ENCODE measurements around the gene PDIA2.

Gene PDIA2

DNA sequence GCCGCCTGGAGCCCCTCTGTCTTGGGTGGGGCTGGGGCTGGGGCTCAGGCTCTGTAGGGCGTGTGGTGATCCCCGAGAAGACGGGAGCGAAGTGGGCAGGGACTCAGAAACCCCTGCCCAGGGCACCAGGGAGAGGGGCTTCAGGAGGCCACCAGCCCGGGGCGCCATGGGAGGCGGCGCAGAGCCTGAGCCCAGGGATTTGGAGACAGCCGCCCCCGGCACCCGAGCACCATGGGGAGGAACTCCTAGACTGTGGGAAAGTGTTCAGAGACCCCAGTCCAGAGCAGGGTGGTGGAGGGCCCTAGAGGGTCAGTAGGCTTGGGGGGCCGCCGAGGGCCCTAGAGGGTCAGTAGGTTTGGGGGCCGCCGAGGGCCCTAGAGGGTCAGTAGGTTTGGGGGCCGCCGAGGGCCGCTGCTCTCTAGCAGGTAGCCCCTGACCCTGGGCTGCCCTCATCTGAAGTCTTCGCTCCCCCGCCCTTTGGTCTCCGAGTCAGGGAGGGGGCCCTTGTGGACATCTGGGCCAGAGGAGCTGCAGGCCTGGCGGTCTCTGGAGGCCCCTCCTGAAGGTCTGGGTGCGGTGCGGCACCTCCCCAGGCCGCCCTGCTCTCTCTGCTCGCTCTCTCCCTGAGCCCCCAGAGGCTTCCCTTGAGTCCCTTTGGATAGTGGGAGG is 1.8 kb upstream of the PDIA2 start:
- no peak for DNase-seq

DNA sequence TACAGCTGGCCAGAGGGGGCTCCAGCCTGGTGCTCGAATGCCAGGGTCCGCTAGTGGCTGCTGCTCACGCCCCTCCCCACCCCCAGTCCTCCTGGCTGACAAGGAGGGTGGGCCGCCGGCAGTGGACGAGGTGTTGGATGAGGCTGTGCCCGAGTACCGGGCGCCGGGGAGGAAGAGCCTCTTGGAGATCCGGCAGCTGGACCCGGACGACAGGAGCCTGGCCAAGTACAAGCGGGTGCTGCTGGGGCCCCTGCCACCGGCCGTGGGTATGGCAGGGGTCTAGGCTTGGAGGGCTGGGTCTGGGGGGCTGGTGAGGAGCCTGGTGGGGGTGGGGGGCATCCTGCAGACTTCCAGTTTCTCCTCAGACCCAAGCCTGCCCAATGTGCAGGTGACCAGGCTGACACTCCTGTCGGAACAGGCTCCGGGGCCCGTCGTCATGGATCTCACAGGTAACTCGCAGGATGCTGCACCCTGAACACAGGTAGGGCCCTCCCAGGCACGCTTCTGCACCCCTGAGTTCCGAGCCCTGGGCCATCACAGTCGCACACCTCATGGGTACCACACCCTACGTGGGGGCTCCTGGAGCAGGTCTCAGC is 1.2 kb upstream of the PDIA2 start:
- no peak for DNase-seq

DNA sequence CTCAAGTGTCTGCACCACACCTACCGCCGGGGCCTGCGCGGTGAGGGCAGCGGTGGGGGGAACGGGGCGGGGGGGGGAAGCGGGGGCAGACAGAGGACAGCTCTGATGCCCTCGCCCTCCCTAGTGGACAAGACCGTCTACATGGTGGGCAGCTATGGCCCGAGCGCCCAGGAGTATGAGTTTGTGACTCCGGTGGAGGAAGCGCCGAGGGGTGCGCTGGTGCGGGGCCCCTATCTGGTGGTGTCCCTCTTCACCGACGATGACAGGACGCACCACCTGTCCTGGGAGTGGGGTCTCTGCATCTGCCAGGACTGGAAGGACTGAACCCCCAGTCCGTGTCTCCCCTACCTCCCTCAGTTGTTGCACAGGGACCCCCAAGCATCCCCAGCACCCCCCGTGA is 473 bp upstream of the PDIA2 start:
- no peak for DNase-seq

DNA sequence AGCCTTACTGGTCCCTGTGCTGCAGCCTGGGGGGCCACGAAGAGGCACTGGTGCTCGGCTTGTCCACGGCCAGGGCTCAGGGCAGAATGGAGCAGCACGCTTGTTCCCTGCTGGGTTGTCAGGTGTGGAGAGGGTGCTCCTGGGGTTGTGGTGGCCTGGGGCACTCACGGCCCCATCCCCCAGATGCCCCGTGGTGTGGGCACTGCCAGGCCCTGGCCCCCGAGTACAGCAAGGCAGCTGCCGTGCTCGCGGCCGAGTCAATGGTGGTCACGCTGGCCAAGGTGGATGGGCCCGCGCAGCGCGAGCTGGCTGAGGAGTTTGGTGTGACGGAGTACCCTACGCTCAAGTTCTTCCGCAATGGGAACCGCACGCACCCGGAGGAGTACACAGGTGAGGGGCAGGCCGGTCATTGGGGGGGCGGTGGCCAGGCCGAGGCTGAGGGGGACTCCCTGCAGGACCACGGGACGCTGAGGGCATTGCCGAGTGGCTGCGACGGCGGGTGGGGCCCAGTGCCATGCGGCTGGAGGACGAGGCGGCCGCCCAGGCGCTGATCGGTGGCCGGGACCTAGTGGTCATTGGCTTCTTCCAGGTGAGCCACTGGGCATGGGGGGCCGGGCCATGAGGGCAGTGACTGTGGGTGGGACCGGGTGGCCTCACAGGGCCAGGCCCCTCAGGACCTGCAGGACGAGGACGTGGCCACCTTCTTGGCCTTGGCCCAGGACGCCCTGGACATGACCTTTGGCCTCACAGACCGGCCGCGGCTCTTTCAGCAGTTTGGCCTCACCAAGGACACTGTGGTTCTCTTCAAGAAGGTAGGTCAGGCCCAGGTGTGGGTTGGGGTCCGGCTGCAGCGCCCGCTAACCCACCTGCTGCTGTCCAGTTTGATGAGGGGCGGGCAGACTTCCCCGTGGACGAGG is 1.5 kb downstream of the PDIA2 start:
- DNase-seq: no peak

DNA sequence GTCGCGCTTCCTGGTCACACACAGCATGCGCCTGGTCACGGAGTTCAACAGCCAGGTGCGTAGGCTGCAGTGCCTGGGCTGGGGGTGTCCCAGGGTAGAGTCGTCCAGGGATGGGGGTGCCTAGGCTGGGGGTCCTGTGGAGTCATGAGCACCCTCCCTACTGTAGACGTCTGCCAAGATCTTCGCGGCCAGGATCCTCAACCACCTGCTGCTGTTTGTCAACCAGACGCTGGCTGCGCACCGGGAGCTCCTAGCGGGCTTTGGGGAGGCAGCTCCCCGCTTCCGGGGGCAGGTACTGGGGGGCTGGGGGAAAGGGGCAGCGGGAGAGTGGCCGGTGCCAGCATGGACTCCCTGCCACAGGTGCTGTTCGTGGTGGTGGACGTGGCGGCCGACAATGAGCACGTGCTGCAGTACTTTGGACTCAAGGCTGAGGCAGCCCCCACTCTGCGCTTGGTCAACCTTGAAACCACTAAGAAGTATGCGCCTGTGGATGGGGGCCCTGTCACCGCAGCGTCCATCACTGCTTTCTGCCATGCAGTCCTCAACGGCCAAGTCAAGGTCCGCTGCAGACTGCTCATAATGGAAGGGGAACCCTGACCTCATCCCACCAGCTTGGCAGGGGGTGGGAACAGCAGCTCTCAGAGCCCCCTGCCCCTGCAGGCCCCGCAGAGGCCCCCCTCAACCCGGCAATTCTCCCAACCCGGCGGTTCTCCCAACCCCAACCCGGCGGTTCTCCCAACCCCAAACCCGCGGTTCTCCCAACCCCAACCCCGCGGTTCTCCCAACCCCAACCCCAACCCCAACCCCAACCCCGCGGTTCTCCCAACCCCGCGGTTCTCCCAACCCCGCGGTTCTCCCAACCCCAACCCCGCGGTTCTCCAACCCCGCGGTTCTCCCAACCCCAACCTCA is 2.4 kb downstream of the PDIA2 start:
- DNase-seq: no peak

DNA sequence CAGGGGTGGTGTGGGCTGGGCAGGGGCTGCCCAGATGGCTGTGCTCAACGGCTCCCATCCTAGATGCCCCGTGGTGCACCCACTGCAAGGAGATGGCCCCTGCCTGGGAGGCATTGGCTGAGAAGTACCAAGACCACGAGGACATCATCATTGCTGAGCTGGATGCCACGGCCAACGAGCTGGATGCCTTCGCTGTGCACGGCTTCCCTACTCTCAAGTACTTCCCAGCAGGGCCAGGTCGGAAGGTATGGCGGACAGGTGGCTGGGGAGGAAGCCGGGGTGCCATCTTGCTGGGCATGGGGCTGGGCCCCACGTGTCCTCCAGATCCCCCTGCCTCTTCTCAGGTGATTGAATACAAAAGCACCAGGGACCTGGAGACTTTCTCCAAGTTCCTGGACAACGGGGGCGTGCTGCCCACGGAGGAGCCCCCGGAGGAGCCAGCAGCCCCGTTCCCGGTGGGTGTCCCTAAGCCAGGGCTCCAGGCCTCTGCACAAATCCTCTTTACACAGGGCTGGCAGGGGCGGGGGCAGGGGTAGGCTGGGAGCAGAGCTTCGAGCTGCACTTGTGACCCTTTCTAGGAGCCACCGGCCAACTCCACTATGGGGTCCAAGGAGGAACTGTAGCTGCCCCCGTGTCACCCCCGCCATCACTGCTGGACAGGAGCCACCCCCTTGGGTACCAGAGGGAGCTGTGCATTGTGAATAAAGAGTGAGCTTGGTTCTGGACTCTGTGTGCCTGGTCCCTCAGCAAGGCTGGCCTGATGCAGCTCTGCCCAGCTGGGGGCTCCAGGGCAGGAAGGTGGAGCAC is 3.7 kb downstream of the PDIA2 start:
- DNase-seq: no peak

DNA sequence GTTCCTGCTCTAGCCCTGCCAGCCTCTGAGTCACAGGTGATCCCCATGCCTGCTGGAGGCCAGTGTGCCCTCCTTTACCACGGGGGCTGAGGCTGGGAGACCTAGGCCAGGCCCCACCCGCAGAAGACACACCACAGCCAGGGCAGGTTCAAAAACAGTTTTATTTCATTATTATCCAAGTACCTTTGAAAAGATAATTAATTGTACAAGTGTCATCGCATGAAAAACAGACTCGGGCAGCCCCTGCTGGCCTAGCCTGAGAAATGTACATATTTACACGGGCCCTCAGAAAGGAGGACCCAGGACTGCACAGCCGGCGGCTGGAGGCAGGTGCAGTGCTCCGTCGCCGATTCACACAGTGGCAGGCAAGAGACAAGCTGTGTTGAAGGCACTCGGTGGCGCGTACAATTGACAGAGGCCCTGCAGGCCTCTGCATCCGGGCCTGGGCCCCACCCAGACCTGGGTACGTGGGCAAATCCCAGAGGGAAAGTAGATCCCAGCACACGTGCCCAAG is 4.4 kb downstream of the PDIA2 start:
- DNase-seq: no peak

DNA sequence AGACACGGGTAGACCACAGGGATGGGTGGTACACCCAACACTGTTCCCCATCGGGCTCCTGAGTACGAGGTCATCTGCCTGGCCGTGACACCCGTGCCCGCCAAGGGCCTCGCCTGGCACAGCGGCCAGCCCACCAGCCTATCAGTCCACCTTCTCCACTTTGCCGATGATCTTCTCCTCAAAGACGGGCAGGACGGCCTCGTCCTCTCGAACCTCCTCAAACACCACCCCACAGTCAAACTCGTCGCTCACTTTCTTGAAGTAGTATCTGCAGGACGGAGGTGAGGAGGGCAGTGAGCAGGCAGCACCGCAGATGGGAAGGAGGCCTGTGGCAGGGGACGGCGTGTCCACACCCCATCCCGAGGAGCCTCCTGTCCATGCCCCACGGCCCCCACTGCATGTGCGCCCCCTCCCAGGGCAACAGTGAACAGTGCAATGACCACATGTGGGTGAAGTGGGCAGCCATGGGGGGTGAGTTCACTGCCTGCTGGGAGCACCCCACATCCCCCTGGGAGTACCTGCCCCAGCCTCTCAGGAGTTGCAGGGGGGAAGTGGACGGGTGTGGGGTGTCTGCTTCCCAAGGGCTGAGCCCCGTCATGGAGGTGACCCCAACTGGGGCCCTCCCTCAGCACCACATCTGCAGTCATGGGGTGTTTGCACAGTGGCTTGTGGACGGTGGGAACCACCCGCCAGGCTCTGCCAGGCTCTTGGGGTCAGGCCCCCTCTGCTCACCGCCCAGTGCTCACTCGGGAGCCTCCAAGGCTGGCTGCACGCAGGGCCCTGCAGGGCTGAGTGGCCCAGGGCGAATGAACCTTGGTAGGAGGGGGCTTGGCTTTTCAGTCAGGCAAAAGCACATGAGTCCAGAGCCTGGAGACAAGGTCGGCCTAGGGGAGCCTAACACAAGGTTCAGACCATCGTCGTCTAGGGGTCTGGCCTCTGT is 5.3 kb downstream of the PDIA2 start:
- no peak for DNase-seq

DNA sequence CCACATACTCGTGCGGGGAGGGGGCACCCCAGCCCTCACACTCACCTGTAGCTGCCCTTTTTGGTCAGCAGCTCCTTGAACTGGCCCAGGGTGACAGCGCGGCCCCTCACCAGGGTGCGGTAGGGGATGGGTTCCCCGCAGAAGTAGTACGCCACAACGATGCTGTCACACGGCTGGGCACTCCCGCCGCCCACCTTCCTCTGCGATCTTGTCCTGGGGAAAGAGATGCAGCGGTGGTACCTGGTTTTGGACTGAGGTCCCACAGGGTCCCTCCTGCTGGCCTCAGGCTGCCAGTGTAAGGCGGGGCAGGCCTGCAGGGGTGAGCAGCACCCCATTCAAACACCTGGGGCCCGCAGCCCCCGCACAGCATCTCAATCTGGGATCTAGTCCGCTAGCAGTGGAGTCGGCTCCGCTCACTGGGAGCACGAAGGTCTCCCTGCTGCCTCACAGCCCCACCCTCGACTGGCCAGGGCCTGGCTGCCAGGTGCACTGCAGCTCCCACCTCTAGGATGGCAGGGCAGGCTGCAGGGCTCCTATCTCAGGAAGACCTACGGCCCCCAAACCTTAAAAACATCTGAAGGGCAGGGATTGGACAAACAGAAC is 6.5 kb downstream of the PDIA2 start:
- DNase-seq: no peak

DNA sequence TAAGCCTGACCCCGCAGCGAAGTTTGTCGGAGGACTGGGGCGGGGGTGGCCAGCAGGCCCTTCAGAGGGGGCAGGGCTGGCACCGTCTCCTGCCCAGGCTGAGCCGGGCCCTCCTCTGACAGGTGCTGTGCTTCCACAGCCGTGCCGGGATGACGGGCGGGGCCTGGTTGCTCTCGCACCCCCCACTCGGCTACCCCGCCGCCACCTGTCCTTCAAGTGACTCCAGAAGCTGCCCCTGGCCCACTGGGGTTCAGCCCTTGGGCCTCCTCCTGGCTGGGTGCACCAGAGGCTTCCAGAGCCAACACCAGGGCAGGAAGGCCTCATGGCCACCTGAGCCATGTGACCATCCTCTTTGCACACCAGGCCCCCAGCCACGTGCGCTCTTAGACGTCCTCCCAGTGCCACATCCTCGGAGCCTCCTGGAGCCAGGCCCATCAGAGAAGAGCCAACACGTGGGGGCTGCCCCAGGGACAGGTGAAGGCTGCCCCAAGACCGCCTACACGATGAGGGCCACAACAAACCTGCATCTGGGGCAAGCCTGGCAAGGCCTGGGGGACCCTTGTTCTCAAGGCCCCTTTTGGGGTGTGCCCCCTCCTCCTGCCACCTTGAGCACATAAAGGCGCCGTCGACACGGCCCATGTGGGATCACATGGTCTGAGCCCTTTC is 7.2 kb downstream of the PDIA2 start:
- DNase-seq: no peak

DNA sequence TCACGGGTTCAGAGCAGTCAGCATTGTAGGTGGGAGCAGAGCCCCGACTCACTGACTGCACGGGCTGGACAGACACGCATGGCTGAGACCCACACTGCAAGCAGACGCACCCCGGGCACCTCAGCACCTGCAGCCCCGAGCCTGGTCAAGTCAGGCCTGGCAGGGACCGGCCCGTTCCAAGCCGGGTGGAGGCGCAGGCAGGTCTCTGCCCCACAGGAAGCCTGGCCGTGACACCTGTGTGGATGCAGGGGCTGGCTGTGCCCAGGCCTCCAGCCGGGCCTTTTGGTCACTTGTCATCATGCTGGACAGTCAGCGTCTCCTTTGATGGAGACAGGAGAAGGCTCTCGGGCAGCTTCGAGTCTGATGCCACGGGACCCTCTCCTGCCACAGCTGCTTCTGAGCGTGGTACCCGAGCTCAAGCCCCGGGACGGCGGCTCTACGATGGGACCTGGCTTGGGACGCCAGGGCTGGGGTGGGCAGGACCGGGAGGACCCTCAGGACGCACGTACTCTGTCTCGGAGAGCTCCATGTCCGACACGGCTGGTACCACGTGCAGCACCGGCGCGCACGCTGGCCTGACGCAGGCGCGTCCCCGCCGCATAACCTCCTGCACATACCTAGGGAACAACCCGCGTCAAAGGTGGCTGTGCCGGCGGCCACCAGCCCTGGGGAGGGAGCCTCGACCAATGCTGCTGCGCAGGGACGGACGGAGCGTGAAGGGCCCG is 7.9 kb downstream of the PDIA2 start:
- DNase-seq: no peak

DNA sequence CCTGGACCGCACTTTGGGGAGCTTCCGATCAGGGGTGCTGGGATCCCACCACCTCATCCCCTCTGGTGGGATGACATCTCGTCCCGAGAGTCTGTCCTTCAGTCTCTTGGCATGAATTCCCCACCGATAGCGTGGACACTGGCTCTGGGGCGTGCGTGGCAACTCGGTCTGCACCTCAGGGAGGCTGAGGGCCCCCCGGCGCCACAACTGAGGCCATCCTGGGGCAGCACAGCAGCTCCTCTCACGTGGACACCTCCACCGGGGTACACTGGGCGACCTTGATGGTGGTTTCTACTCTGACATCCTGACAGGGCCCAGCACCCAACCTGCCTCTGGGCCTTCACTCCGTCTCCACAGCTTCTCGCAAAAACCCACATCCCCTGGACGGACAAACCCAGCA is 8.6 kb downstream of the PDIA2 start:
- DNase-seq: no peak

DNA sequence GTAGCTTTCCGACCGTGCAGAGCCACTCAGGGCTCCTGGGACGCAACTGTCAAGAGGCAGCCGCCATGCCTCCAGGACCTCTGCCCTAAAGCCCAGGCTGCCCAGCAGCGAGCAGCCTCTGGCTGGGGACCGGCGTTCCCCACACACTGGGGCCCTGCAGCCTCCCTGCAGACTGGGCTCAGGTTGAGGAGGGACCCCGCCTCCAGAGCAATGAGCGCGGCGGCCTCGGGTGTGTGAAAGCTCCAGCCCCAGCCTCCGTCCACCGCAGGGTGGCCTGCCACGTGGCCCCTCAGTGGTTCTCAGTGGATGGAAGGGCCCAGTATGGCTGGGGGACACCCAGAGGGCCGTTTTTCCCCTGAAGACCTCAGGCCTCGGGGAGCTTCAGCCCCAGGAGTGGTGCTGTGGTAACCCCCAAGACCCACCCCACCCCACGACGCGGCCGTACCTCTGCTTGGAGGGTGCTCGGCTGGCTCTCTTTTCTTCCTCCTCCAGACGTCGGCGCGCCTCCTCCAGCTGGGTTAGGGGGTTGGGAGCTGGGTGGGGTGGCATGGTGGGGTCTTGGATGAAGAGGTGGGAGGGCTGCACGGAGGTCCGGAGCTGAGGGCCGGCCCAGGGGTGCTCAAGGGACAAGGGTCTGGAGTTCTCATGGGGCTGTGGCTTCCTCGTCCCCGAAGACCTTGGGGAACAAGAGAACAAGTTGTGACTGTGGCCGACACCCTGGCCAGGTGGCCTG is 10.2 kb downstream of the PDIA2 start:
- no peak for DNase-seq

DNA sequence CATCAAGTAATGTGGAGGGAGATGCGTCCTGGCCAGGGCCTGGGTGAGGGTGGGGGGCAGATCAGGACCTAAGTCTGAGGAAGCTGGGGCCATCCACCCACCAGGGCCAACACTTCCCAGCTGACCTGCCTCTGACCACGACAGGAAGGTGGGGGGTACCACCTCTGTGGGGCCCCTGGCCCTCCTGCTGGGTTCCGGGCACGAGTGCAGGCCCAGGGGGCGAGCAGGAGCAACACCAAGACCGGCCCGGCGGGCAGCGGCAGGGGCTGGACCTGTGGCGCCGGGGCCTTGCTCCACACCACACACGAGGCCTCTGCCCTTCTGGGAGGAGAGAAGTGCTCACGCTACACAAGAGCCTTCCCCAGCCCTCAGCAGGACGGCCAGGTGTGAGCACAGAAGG is 13.3 kb downstream of the PDIA2 start:
- DNase-seq: no peak

DNA sequence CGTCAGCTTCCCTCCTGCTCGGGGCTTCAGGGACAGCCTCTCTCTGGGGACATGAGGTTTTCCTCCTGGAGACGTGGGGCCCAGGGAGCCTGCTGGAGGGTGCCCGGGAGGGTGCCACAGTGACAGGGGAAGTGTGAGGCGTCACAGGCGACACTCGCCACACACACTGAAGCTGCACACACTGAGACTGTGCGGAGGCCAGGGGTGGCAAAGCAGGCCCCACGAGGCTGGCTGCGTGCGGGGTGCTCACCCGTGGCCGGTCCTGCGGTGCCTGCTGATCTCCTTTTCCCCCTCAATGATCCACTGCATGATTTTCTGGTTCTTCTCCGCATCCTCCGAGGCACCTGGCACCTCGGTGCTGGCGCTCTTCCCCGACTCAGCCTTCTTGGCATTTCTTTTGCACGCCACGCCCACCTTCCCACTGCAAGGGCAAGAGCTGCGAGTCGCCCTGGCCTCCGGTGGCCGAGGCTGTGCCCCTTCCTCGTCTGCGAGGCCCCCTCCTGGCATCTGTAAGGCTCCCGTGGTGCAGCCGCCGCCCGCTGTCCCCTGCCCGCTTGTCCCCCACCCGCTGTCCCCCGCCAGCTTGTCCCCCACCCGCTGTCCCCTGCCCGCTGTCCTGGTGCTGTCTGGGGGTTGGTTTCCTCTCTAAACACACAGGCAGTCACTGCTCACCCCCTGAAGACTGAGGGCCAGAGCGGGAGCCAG is 14.0 kb downstream of the PDIA2 start:
- no peak for DNase-seq

DNA sequence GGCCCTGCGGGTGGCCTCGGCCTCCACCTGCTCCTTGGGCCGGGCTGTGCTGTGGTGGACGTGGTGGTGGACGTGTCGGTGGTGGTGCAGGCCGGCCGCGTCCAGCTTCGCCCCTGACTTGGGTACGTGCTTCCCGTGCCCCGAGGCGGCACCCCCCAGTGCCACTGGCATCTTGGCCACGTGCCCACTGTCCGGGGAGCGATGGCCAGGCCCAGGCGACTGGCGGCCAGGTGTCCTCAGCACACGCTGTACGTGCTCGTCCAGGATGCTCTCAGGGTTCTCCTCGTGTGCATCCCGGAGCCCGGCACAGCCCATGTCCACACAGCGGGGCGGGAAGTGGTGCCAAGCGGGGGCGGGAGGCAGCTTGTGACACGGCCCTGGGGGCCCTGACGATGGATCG is 14.9 kb downstream of the PDIA2 start:
- DNase-seq: no peak

DNA sequence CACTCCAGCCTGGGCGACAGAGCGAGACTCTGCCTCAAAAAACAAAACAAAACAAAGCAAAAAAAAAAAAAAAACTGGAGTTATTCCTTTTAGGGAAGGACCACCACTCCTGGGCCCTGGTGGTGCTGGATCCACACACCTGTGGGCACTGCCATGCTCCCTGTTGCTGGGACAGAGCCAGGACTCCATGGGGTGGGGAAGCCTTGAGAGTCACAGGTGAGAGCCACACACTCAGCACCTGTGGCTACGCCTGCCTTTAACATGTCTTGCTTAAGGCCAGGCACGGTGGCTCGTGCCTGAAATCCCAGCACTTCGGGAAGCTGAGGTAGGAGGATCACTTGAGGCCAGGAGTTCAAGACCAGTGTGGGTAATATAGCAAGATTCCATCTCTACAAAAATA is 18.3 kb downstream of the PDIA2 start:
- no peak for DNase-seq

DNA sequence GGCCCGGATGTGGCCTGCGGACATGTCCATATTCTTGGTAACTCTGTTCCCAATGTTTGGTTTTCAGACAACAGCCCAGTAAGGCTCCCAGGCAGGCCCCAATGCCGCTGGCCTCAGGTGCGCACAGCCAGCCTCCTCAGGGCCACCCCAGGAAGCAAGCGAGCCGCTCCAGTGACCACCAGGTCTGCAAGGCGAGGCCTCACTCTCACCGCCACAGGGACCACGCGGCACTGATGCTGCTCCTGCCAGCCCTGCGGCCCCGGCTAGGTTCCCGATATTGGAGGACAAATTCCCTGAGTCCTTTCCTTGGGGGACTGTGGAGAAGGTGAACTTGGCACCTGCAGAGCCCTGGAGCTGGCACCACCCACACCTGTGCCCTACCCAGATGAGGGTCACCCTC is 19.0 kb downstream of the PDIA2 start:
- no peak for DNase-seq

Data from stimulated activated naive CD4-positive, alpha-beta T cell (primary cell).